Right atrium auricular region (tissue), 2 donors: ENCODE results near the gene TMEM52B. TPM values are rescaled to one million over a fixed set of nuclear protein-coding genes. Genes with fewer than 3 reads are reported as not detected.
A peak's percentile ranks its signal among the peaks of the same experiment; 100 is the strongest.
"Not testable (repeated sequence)": the region's sequence is repeated elsewhere in the genome, so short reads cannot be mapped to it uniquely, and the experiment has no call there.

ENCODE experiments used
- DNase-seq: peaks from one replicate; pipeline ENCODE4 v3.0.0-alpha.2; 2019; ENCODE audit warnings: low spot score
- H3K27ac ChIP-seq, 2 donors: fragments of 200-600 bp; sonication (generic); 1 replicate in 1 of 2; 2 replicates in 1 of 2; pipeline ENCODE4 v1.5.1; 2016 to 2019
- H3K27me3 ChIP-seq, 2 donors: fragments of 200-600 bp; sonication (generic); one replicate each; pipeline versions ENCODE4 v1.5.1 to v1.6.0; 2017 to 2019
- H3K36me3 ChIP-seq: fragments of 200-600 bp; sonication (generic); one replicate; pipeline ENCODE4 v1.5.1; 2016
- H3K4me1 ChIP-seq, 2 donors: fragments of 200-600 bp; sonication (generic); one replicate each; pipeline versions ENCODE4 v1.5.1 to v1.6.0; 2017 to 2019
- H3K4me3 ChIP-seq, 2 donors: fragments of 200-600 bp; sonication (generic); 1 replicate in 1 of 2; 2 replicates in 1 of 2; pipeline ENCODE4 v1.5.1; 2017 to 2019; ENCODE audit warnings: mild to moderate bottlenecking in 1 of 2, moderate library complexity in 1 of 2
- H3K9me3 ChIP-seq, 2 donors: fragments of 200-600 bp; sonication (generic); one replicate each; pipeline ENCODE4 v1.5.1; 2019
- total RNA-seq, 2 donors: library from RNA; depleted of rRNA; stranded (reverse); fragments of >200 nt; gene quantifications; one replicate each; pipeline ENCODE4 v1.1.0, GENCODE V29; 2016
- TF ChIP-seq, protein P1 (sequence below), 2 donors: fragments of 200-600 bp; sonication (generic); IDR thresholded peaks; one replicate each; pipeline ENCODE4 v1.5.1; 2019; ENCODE audit warnings: antibody characterized with exemption in 2 of 2

Gene TMEM52B
- total RNA-seq, 2 donors from 2014 or later = 0.51 TPM; not detected in 1

DNA sequence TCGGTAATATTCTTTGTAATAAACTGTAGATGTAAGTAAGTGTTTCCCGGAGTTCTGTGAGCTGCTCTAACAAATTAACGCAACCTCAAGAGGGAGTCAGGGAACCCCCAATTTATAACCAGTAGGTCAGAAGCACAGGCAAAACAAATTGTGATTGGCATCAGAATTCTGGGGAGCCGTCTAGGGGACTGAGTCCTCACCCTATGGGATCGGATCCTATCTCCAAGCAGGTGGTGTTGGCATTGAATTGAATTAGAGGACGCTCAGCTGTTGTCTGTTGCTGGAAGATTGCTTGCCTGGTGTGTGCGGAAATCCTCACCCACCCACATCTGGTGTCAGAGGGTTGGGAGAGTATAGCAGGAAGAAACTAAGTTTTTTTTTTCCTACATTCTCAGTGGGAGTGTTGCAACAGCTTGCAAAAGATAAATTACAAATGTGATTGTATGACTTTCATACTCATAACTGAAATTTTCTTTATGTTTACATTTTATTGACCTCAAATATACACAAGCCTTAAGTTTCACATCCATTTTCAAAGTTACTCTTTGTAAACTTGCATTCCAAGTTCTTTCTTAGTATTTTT, 5.5 kb downstream of the TMEM52B start:
- no peaks in the 10 kb centered on the region for H3K4me1 ChIP-seq
- DNase-seq = no peak

DNA sequence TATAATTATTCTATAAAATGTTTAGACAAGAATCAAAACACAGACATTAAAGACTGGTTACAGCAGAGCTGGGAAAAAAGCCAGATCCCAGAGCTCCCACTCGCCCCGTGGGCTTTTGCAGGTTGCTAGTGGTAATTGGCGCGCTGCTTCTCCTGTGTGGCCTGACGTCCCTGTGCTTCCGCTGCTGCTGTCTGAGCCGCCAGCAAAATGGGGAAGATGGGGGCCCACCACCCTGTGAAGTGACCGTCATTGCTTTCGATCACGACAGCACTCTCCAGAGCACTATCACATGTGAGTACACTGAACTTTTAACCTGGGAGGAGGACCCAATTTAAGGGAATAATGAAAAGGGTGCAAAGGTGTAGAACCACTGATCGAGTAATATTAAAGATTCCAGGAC, 7.5 kb downstream of the TMEM52B start:
- H3K4me1 ChIP-seq = no peaks in the 10 kb centered on the region
- no peaks in the 10 kb centered on the region for H3K9me3 ChIP-seq
- no peak overlapping the region for H3K4me3 ChIP-seq
- peak; percentile 66 for DNase-seq
- no peaks in the 10 kb centered on the region for H3K36me3 ChIP-seq
- TF ChIP-seq, protein P1, sequence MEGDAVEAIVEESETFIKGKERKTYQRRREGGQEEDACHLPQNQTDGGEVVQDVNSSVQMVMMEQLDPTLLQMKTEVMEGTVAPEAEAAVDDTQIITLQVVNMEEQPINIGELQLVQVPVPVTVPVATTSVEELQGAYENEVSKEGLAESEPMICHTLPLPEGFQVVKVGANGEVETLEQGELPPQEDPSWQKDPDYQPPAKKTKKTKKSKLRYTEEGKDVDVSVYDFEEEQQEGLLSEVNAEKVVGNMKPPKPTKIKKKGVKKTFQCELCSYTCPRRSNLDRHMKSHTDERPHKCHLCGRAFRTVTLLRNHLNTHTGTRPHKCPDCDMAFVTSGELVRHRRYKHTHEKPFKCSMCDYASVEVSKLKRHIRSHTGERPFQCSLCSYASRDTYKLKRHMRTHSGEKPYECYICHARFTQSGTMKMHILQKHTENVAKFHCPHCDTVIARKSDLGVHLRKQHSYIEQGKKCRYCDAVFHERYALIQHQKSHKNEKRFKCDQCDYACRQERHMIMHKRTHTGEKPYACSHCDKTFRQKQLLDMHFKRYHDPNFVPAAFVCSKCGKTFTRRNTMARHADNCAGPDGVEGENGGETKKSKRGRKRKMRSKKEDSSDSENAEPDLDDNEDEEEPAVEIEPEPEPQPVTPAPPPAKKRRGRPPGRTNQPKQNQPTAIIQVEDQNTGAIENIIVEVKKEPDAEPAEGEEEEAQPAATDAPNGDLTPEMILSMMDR (IDR thresholded peaks at IDR 0.05) = no peak
- H3K27me3 ChIP-seq = no peaks in the 10 kb centered on the region
- H3K27ac ChIP-seq = no peak overlapping the region

More for the DNA sequence above, 5.5 kb downstream of the TMEM52B start:
- Histone ChIP-seq H3K27me3 (no peaks in the 10 kb centered on the region), H3K36me3 (no peaks in the 10 kb centered on the region), H3K4me3 (no peak overlapping the region), H3K9me3 (no peaks in the 10 kb centered on the region), H3K27ac (no peak overlapping the region)
- TF ChIP-seq, protein P1 (IDR thresholded peaks at IDR 0.05) = no peak

DNA sequence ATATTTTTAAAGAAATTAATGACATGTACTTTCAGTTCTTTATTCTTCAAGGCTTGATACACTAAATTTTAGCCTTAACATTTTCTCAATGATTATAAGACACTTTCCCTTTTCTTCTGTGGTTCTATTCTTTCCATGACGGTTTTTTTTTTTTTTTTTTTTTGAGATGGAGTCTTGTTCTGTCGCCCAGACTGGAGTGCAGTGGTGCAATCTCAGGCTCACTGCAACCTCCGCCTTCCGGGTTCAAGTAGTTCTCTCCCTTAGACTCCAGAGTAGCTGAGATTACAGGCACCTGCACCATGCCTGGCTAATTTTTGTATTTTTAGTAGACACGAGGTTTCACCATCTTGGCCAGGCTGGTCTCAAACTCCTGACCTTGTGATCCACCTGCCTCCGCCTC, 8.1 kb downstream of the TMEM52B start:
- not testable (repeated sequence) for H3K36me3 ChIP-seq, H3K9me3 ChIP-seq, H3K4me3 ChIP-seq, H3K27ac ChIP-seq, H3K27me3 ChIP-seq, DNase-seq, H3K4me1 ChIP-seq

DNA sequence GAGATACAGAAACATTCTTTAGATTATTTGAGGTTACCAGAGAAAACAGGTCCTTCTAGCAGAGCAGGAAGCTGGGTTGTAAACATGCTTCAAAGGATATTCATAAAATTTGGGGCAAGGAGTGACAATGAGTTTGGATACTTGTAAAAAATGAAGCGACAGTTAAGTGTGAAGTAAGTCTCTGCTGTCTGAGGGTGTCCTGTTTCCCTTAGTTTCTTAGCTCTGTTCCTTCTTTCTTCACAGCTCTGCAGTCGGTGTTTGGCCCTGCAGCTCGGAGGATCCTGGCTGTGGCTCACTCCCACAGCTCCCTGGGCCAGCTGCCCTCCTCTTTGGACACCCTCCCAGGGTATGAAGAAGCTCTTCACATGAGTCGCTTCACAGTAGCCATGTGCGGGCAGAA, 10.8 kb downstream of the TMEM52B start:
- TF ChIP-seq, protein P1 (IDR thresholded peaks at IDR 0.05) = no peak
- no peaks in the 10 kb centered on the region for H3K9me3 ChIP-seq
- H3K27me3 ChIP-seq = no peaks in the 10 kb centered on the region
- DNase-seq = no peak
- no peaks in the 10 kb centered on the region for H3K4me1 ChIP-seq
- no peaks in the 10 kb centered on the region for H3K36me3 ChIP-seq
- no peak overlapping the region for H3K4me3 ChIP-seq
- no peak overlapping the region for H3K27ac ChIP-seq

DNA sequence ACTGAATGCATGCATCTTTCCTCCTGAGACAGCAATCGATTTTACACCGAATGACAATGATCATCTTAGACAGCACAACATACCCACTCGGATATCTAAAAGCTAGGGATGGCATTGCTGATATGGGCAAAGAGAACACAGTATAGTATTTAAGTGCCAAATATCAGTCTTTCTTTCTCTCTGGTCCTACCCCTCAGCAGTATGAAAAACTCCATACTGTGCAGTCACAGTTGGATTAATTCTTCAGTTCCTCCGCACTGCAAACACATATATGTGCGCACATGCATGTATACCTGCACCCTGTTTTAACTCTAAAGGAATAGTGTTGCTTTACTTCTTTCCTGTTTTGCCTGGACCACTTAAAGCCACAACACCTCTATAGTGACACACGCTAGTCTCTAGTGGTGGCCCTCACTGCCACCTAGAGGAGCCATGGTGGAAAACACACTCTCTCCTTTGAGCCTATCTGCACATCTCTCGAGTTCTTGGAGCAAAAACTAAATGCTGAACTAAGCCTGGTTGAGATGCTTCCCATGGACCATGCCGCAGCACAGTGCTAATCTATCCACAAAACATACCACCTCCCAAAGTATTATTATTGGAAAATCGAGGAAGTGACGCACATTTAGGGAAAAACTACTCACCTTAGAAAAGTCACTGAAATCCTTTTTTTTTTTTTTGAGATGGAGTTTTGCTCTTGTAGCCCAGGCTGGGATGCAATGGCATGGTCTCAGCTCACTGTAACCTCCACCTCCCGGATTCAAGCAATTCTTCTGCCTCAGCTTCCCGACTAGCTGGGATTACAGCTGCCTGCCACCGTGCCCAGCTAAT, 11.9 kb downstream of the TMEM52B start:
- Histone ChIP-seq H3K4me3 (no peak overlapping the region), H3K27ac (no peak overlapping the region), H3K36me3 (no peaks in the 10 kb centered on the region), H3K27me3 (no peaks in the 10 kb centered on the region), H3K4me1 (no peaks in the 10 kb centered on the region), H3K9me3 (no peaks in the 10 kb centered on the region)
- TF ChIP-seq, protein P1 (IDR thresholded peaks at IDR 0.05) = peak; percentile 70 to 83
- peak; percentile 66 for DNase-seq

DNA sequence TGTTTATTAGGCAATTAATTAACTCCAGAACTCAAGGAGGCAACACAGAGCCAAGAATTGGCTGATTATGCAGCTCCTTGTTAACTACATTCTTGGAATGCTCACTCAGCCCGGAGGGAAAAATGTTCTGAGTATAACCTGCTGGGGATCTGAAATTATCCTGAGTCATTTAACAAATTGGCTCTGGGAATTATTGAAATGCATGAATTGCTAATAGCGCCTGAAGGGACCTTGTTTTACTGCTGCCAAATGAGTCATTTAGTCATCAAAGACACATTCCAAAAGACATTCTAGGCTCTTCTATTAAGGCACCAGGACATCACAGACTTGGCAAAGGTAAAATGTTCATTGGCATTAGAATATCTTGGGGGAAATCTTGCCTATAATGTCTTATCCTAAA, 13.0 kb downstream of the TMEM52B start:
- H3K27me3 ChIP-seq = no peaks in the 10 kb centered on the region
- DNase-seq = no peak
- H3K4me1 ChIP-seq = no peaks in the 10 kb centered on the region
- H3K27ac ChIP-seq = peak overlapping the region in 1 of 2 donors; percentile 13
- TF ChIP-seq, protein P1 (IDR thresholded peaks at IDR 0.05) = no peak
- no peaks in the 10 kb centered on the region for H3K36me3 ChIP-seq
- no peaks in the 10 kb centered on the region for H3K9me3 ChIP-seq
- no peak overlapping the region for H3K4me3 ChIP-seq
